ENCODE measurements around the gene ZNF2. TPM values are rescaled to one million over a fixed set of nuclear protein-coding genes. Genes with fewer than 3 reads are reported as not detected.

ZNF2 gene
- total and polyA plus RNA-seq, 2 of the 13 experiments (the other 11 are each of a cell fraction or from before 2014, with no cell fraction given) = 4.3 to 6.1 TPM

DNA sequence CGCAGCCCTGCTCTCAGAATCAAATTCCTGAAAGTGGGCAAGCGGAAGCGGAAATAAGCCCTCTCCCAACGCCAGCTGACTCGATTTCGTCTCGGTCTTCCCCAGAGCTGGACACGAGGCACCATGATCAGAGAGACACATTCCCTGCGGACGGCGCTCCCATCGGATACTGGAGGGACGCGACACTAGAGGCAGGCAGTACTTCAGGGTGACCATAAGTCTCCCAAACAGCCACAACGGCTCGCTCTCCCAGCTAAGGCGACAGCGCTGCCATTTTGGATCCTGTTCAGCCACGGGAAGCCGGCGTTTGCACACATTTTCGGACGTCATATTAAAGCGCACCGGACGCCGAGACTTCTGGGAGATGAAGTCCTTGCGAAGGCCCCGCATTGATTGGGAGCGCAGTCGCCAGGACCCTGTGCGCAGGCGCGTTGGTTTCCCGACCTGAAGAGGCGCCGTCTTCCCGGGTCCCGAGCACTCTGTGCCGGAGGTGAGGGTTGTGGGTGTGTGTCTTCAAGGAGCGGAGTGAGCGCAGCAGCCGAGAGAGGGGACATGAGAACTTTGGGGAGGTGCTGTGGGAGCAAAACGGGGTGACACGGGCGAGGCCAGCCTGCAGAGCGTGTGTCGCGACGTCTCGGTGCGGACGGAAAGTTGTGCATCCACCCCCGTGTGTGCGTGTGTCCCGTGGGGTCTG is at the start of gene ZNF2 (continued):
- TF ChIP-seq, protein P1, sequence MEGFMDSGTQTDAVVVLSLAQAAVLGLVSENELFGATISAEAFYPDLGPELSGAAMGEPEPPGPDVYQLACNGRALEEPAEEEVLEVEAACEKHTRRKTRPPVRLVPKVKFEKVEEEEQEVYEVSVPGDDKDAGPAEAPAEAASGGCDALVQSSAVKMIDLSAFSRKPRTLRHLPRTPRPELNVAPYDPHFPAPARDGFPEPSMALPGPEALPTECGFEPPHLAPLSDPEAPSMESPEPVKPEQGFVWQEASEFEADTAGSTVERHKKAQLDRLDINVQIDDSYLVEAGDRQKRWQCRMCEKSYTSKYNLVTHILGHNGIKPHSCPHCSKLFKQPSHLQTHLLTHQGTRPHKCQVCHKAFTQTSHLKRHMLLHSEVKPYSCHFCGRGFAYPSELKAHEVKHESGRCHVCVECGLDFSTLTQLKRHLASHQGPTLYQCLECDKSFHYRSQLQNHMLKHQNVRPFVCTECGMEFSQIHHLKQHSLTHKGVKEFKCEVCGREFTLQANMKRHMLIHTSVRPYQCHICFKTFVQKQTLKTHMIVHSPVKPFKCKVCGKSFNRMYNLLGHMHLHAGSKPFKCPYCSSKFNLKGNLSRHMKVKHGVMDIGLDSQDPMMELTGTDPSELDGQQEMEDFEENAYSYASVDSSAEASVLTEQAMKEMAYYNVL (CRISPR knock-in tag; IDR thresholded peaks at IDR 0.05; ENCODE audit: borderline replicate concordance) = no peak
- TF ChIP-seq FOXK1 (CRISPR knock-in tag; IDR thresholded peaks at IDR 0.05; ENCODE audit: borderline replicate concordance, low read depth) = peak; percentile 91
- TF ChIP-seq KAT7 (CRISPR knock-in tag; IDR thresholded peaks at IDR 0.05; ENCODE audit: borderline replicate concordance) = peak; percentile 81
- TF ChIP-seq PITX1 (CRISPR knock-in tag; IDR thresholded peaks at IDR 0.05) = peak; percentile 82
- TF ChIP-seq TMF1 (CRISPR knock-in tag; IDR thresholded peaks at IDR 0.05; ENCODE audit: low read depth) = peak; percentile 28; the same call in 1 of the 2 replicates
- TF ChIP-seq SRSF1 (optimal IDR thresholded peaks at IDR 0.05; ENCODE audit: low read depth, low read length) = peak; percentile 68
- 0 out of 4 replicates have a peak, but pooled peaks of 1 of the 2 experiments have one; percentile 46 for TF ChIP-seq EP300 (IDR thresholded peaks at IDR 0.05; ENCODE audit: low read depth in 2 of 2, low read length in 2 of 2)
- peak; percentile 13; the same call in 1 of the 2 replicates for TF ChIP-seq EP300 (CRISPR knock-in tag; IDR thresholded peaks at IDR 0.05; ENCODE audit: borderline replicate concordance)
- no peak for TF ChIP-seq ZNF577 (CRISPR knock-in tag; IDR thresholded peaks at IDR 0.05; ENCODE audit: borderline replicate concordance, low read depth)
- TF ChIP-seq FOXO4 (CRISPR knock-in tag; conservative IDR thresholded peaks at IDR 0.05) = no peak
- TF ChIP-seq, protein P2, sequence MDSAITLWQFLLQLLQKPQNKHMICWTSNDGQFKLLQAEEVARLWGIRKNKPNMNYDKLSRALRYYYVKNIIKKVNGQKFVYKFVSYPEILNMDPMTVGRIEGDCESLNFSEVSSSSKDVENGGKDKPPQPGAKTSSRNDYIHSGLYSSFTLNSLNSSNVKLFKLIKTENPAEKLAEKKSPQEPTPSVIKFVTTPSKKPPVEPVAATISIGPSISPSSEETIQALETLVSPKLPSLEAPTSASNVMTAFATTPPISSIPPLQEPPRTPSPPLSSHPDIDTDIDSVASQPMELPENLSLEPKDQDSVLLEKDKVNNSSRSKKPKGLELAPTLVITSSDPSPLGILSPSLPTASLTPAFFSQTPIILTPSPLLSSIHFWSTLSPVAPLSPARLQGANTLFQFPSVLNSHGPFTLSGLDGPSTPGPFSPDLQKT (CRISPR knock-in tag; IDR thresholded peaks at IDR 0.05; ENCODE audit: borderline replicate concordance) = 0 out of 2 replicates have a peak, but pooled peaks have one; percentile 15
- TF ChIP-seq HBP1 (CRISPR knock-in tag; IDR thresholded peaks at IDR 0.05; ENCODE audit: low read depth) = peak; percentile 86; the same call in 1 of the 2 replicates
- no peak for TF ChIP-seq NFE2L2 (IDR thresholded peaks at IDR 0.05; ENCODE audit: low read length)
- TF ChIP-seq ZNF138 (CRISPR knock-in tag; IDR thresholded peaks at IDR 0.05; ENCODE audit: low read depth) = 0 out of 2 replicates have a peak, but pooled peaks have one; percentile 63
- TF ChIP-seq GATAD2A (CRISPR knock-in tag; IDR thresholded peaks at IDR 0.05) = peak; percentile 46; the same call in 1 of the 2 replicates
- TF ChIP-seq RELA (CRISPR knock-in tag; IDR thresholded peaks at IDR 0.05) = 0 out of 2 replicates have a peak, but pooled peaks have one; percentile 21
- TF ChIP-seq CTCF (CRISPR knock-in tag; IDR thresholded peaks at IDR 0.05) = peak; percentile 29
- TF ChIP-seq TGIF2 (CRISPR knock-in tag; IDR thresholded peaks at IDR 0.05) = peak; percentile 78
- no peak; the same call in 1 of the 2 replicates for TF ChIP-seq IRF1 (CRISPR knock-in tag; IDR thresholded peaks at IDR 0.05; ENCODE audit: low read depth)
- TF ChIP-seq GABPB1 (CRISPR knock-in tag; IDR thresholded peaks at IDR 0.05) = peak; percentile 97

Data from HepG2 (cell line).